Stomach smooth muscle (tissue), 2 donors: ENCODE measurements around the gene NFX1.

Source experiments
- H3K27ac ChIP-seq: one replicate; pipeline ENCODE4 v1.7.0; 2013; ENCODE audit warnings: mild to moderate bottlenecking, low read length, inconsistent platforms
- H3K27me3 ChIP-seq, 2 donors: one replicate each; pipeline ENCODE4 v1.7.0; 2013; ENCODE audit warnings: low read length in 2 of 2; ENCODE audit not compliant: insufficient read depth in 2 of 2, control insufficient read depth in 1 of 2
- H3K36me3 ChIP-seq, 2 donors: one replicate each; pipeline ENCODE4 v1.7.0; 2013; ENCODE audit warnings: low read length in 2 of 2; ENCODE audit not compliant: control insufficient read depth in 2 of 2, insufficient read depth in 2 of 2
- H3K4me1 ChIP-seq: one replicate; pipeline ENCODE4 v1.7.0; 2013; ENCODE audit warnings: low read length; ENCODE audit not compliant: control insufficient read depth, insufficient read depth
- H3K4me3 ChIP-seq, 2 donors: one replicate each; pipeline ENCODE4 v1.7.0; 2013; ENCODE audit warnings: low read length in 2 of 2
- H3K9ac ChIP-seq, 2 donors: one replicate each; pipeline ENCODE4 v1.7.0; 2013; ENCODE audit warnings: low read length in 2 of 2, mild to moderate bottlenecking in 1 of 2
- H3K9me3 ChIP-seq, 2 donors: one replicate each; pipeline ENCODE4 v1.7.0; 2013; ENCODE audit warnings: low read length in 2 of 2; ENCODE audit not compliant: control insufficient read depth in 2 of 2
- donor health status: healthy.
- donor health status: Pancreatic carcinoma.

Gene NFX1

DNA sequence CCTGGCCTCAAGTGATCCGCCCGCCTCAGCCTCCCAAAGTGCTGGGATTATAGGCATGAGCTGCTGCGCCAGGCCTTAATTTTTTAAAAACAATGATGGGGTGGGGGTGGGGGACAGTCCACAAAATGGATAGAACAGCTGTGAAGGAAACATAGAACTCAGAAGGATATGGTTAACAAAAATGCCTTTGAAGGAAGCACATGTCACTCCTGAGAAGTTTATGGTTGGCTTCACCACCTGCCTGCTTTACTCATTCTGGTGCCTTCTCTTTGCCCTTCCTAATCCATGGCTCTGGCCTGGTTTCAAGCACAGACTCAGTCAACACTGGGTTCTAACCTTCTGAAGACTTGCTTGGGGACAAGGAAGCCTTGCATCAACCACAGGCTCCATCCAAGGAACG is 36.1 kb upstream of the NFX1 start:
- H3K4me1 ChIP-seq, result no peaks in the 10 kb centered on the region
- no peaks in the 10 kb centered on the region for H3K27me3 ChIP-seq
- H3K9ac ChIP-seq, result no peak overlapping the region
- no peak overlapping the region for H3K27ac ChIP-seq
- peaks cover 49 to 59% of the 10 kb centered on the region in 2 donors for H3K36me3 ChIP-seq
- H3K4me3 ChIP-seq, result no peak overlapping the region
- no peaks in the 10 kb centered on the region for H3K9me3 ChIP-seq

DNA sequence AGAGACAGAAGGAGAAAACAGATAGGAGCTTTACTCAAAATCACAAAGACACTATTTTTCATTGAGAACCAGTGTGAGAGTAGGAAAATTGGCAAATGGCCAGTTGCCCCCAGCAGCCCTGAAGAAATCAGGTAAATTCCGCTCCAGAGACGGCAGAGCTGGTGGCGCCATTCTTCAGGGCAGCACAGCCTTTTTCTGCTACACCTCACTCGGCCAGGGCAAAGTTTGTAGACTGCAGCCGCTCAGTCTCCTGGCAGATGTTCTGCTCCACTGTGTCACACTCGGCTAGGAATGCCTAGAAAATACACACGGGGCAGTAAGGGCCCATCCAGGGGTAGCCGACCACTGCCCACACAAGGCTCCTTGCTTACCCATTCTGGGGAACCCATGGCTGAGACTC is 35.3 kb upstream of the NFX1 start:
- H3K36me3 ChIP-seq, result peaks cover 56 to 64% of the 10 kb centered on the region in 2 donors
- H3K27ac ChIP-seq, result no peak overlapping the region
- H3K4me1 ChIP-seq, result no peaks in the 10 kb centered on the region
- H3K27me3 ChIP-seq, result no peaks in the 10 kb centered on the region
- no peak overlapping the region for H3K9ac ChIP-seq
- no peaks in the 10 kb centered on the region for H3K9me3 ChIP-seq
- H3K4me3 ChIP-seq, result no peak overlapping the region

DNA sequence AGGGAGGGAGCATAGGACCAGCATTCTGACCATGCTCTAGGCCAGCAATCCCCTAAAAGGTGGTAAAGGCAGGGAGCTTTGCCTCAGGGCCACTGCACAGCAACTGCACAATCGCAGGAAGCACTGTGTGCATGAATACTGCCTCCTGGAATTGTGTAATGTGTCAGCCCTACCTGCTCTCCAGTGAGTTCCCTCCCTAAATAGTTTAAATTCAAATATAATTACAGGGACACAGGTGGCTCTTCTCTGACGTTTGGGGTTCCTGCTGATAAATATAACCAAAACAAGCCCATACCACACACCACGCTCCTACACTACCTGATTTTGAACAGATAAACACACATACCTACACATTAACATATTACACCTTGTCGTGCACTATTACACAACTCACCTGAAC is 34.8 kb upstream of the NFX1 start:
- no peak overlapping the region for H3K27ac ChIP-seq
- no peaks in the 10 kb centered on the region for H3K27me3 ChIP-seq
- H3K36me3 ChIP-seq, result peaks cover 60 to 68% of the 10 kb centered on the region in 2 donors
- H3K4me3 ChIP-seq, result no peak overlapping the region
- H3K9ac ChIP-seq, result no peak overlapping the region
- no peaks in the 10 kb centered on the region for H3K4me1 ChIP-seq
- no peaks in the 10 kb centered on the region for H3K9me3 ChIP-seq

DNA sequence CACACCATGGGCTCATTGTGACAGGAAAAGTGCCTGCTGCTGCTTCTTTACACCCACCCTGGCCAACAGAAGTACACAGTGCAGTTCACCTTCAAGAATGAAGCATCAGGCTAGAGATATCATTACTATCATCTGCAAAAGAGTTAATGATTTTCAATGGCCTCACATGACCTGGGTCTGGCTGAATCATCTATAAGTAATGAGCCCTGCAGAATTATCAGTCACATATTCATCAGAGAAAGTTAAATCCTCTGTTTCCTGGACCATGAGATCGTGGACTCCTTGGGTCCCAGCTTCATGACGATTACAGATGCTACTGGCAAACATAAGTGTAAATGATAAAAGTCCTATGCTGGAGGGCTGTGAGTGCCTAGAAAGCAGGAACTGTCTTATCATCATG is 34.1 kb upstream of the NFX1 start:
- Histone ChIP-seq H3K27me3 (no peaks in the 10 kb centered on the region), H3K4me3 (no peak overlapping the region), H3K4me1 (no peaks in the 10 kb centered on the region), H3K9me3 (no peaks in the 10 kb centered on the region), H3K36me3 (peaks cover 67 to 72% of the 10 kb centered on the region in 2 donors), H3K9ac (no peak overlapping the region), H3K27ac (no peak overlapping the region)

DNA sequence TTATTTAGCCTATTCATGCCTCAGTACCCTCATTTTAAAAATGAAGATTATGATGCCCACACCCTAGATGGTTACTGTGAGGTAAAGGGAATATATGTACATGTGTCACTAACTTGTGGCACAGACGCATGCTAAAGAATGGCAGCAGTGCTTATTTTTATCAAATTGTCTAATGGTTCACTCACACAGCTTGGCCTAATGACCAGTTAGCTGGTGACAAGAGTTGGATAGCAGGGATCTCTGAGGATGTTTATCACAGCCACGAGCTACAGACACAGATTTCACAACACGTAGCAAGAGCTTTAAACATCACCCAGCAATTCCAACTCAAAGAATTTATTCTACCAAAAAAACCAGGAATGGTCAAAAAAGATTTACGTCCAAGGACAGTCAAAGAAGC is 33.0 kb upstream of the NFX1 start:
- no peak overlapping the region for H3K9ac ChIP-seq
- no peaks in the 10 kb centered on the region for H3K9me3 ChIP-seq
- no peaks in the 10 kb centered on the region for H3K4me1 ChIP-seq
- no peak overlapping the region for H3K27ac ChIP-seq
- H3K36me3 ChIP-seq, result peaks cover 68 to 75% of the 10 kb centered on the region in 2 donors
- no peak overlapping the region for H3K4me3 ChIP-seq
- no peaks in the 10 kb centered on the region for H3K27me3 ChIP-seq

DNA sequence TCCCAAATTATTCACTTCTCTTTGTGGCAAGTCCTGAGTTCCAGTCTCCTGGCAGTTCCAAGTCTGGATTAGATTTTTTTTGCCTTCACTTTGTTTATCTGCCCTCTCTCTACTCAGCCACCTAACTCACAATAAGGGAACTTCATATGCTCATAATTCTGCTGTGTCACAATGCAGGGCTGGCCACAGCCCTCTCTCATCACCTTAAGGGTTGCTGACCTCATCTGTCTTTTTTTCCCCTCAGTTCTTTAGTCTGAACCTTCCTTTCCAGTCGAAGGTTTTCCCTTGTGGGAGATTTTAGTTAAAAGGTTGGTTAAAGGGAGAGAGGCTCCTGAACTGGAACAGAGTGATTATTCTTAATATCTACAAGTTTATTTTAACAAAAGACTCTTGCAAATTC is 29.9 kb upstream of the NFX1 start:
- H3K9ac ChIP-seq, result no peak overlapping the region
- peaks cover 49 to 52% of the 10 kb centered on the region in 2 donors for H3K36me3 ChIP-seq
- H3K4me1 ChIP-seq, result peaks cover 15% of the 10 kb centered on the region
- H3K9me3 ChIP-seq, result no peaks in the 10 kb centered on the region
- H3K27ac ChIP-seq, result no peak overlapping the region
- H3K4me3 ChIP-seq, result no peak overlapping the region
- no peaks in the 10 kb centered on the region for H3K27me3 ChIP-seq

DNA sequence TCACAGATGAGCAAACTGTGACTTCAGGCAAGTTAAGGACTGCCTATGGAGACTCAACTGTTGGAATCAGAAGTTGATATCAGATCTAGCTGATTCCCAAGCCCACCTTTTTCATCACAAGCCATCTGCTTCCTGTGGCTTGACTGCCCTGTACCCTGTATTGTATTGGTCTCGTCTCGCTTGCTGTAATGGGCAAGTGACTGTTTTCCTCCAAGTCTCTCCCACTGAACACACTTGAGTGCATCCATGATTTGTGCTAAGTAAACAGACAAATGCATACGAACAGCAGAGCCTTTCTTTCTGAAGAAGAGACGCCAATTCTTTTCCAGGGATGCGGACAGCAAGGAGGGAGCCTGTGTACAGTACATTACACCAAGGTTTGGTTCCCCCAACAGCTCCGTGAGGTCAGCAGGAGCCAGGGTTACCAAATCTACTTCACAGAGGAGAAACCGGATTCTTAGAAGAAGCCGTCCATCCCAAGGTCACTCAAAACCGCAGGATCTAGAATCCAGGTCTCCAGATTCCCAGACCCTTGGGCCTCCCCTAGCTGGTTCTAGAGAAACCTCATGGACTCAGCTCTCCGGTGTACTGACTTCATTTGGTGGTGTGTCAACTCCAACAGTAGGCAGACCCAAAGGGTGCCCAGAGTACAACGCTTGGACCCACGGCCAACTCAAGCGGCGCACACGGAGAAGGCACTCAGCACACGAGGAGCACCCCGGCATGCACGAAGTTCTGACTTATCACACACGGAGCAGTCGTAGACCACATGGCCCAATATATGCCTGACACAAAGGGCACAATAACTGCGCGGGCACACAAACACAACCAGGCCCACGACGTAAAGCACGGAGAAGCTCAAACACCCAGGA is 26.9 kb upstream of the NFX1 start:
- Histone ChIP-seq H3K4me3 (peak overlapping the region; percentile 97), H3K27me3 (no peaks in the 10 kb centered on the region), H3K9me3 (no peaks in the 10 kb centered on the region), H3K4me1 (peaks cover 23% of the 10 kb centered on the region), H3K36me3 (peaks cover 35 to 44% of the 10 kb centered on the region in 2 donors), H3K9ac (peak overlapping the region; percentile 94 to 97), H3K27ac (peak overlapping the region; percentile 85)

DNA sequence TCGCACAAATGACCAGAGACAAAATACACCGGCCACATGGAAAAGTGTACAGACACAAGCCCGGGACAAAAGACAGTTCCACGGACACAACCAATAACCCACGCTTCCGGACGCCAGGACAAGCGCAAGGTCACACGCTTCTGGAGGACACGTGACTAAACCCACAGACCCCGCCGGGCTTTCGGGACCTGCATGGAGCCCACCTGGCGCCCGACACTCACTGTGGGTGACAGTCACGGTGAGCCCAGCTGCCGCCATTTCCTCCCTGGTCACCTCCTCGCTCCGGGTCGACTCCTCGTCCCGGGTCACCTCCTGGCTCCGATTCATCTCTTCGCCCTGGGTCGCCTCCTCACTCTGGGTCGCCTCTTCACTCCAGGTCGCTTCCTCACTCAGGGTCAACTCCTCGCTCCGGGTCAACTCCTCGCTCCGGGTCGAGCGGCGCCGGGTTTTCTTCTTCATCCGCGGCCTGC is 26.3 kb upstream of the NFX1 start:
- H3K4me3 ChIP-seq, result peak overlapping the region; percentile 97
- no peaks in the 10 kb centered on the region for H3K27me3 ChIP-seq
- H3K36me3 ChIP-seq, result peaks cover 30 to 37% of the 10 kb centered on the region in 2 donors
- H3K4me1 ChIP-seq, result peaks cover 23% of the 10 kb centered on the region
- peak overlapping the region; percentile 94 to 97 for H3K9ac ChIP-seq
- H3K9me3 ChIP-seq, result no peaks in the 10 kb centered on the region
- peak overlapping the region; percentile 85 for H3K27ac ChIP-seq

DNA sequence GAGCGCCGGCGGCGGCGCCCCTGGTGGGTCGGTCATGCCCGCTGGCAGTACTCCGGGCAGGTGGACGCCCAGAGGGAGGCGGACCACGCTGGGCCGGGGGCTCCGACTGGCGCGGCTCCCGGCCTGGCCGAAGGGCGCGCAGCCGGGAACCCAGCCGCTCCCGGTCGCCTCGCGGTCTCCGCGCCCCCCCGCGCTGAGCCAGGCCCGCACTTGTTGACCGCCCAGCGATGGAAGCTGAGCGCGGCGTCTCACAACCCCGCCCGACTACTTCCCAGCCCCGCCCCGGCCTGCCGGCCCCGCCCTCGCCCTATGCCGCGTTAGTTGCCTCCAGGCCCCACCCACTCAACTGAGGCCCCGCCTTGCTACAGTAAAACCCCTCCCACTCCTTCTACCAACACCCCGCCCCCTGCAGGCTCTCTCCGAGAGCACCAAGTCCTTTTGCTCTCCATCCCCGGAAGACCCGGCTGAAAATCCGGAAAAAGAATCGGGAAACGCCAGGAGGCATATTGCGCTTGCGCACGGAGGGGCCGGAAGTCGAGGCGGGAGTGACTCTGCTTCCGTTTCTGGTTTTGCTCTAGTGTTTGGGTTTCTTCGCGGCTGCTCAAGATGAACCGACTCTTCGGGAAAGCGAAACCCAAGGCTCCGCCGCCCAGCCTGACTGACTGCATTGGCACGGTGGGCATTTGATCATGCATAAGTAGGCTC is 25.7 kb upstream of the NFX1 start, which contains the start of the genes BAG1 and CHMP5:
Gene BAG1, minus strand, starts transcription at position 236 of the 705 bp plus-strand sequence.
Gene CHMP5, plus strand, starts transcription at position 577 of the 705 bp plus-strand sequence. Its CDS starts 30 bp downstream, at position 607.
- H3K36me3 ChIP-seq, result peaks cover 25 to 34% of the 10 kb centered on the region in 2 donors
- no peaks in the 10 kb centered on the region for H3K27me3 ChIP-seq
- H3K9me3 ChIP-seq, result no peaks in the 10 kb centered on the region
- peak within 1 kb of the TSS; percentile 85 for H3K27ac ChIP-seq
- peak within 1 kb of the TSS; percentile 97 for H3K4me3 ChIP-seq
- H3K4me1 ChIP-seq, result peaks cover 23% of the 10 kb centered on the region
- H3K9ac ChIP-seq, result peak within 1 kb of the TSS; percentile 94 to 97

DNA sequence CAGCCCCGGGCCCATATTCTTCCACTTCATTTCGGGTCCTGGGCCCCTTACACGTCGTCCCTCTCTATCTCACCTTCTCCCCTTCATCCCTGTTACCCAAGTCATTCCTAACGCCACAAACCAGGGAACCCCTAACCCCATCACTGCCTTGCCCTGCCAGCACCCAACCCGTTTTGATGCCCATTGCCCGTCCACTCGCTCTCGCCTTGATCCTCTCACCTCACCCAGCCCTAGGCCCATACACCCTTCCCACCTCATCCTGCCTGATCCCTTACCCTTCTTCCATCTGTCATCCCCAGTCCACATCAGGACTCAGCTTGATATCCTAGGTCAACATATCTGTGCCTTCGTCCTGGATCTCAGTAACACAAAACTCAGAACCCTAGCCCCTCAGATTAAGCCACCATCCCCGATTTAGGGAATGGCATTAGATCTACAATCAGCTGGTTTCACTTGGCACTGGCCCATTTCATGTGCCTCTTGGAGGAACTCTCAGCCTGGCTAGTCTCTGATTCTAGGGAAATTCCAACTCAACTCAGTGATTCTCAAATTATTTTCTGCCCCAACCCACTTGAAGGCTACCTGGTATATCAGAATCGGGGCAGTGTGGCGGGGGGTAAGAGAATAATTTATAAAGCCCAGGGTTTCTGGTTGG is 25.0 kb upstream of the NFX1 start:
- no peaks in the 10 kb centered on the region for H3K27me3 ChIP-seq
- peak overlapping the region; percentile 66 to 91 for H3K9ac ChIP-seq
- H3K4me3 ChIP-seq, result peak overlapping the region; percentile 72 to 97
- peak overlapping the region; percentile 85 for H3K27ac ChIP-seq
- H3K9me3 ChIP-seq, result no peaks in the 10 kb centered on the region
- H3K36me3 ChIP-seq, result peaks cover 22 to 32% of the 10 kb centered on the region in 2 donors
- peaks cover 23% of the 10 kb centered on the region for H3K4me1 ChIP-seq
